HepG2 (cell line): ENCODE data around the gene PHOSPHO2. TPM values are rescaled to one million over a fixed set of nuclear protein-coding genes. Genes with fewer than 3 reads are reported as not detected.
A peak's percentile ranks its signal among the peaks of the same experiment; 100 is the strongest.

Experiments used
- AHR ChIP-seq: IDR thresholded peaks from 2 replicates; pipeline ENCODE4 v1.6.1; 2018; ENCODE audit warnings: missing genetic modification reagents, missing compliant biosample characterization
- CEBPB ChIP-seq: IDR thresholded peaks from 2 replicates; pipeline ENCODE4 v1.6.1; 2011; ENCODE audit warnings: low read depth, low read length, improper control_type of control experiment, borderline replicate concordance
- EED ChIP-seq: sonication (generic); formaldehyde crosslinking; IDR thresholded peaks from 2 replicates; pipeline ENCODE4 v1.5.0; 2020; ENCODE audit warnings: mild to moderate bottlenecking, missing genetic modification reagents
- KLF11 ChIP-seq: IDR thresholded peaks from 2 replicates; pipeline ENCODE4 v1.6.1; 2016; ENCODE audit warnings: missing compliant biosample characterization
- KLF15 ChIP-seq: sonication (generic); formaldehyde crosslinking; IDR thresholded peaks from 2 replicates; pipeline ENCODE4 v1.8.1; 2023; ENCODE audit warnings: borderline replicate concordance, mild to moderate bottlenecking, inconsistent platforms, missing genetic modification reagents, mixed read lengths
- MAFF ChIP-seq: IDR thresholded peaks from 2 replicates; pipeline ENCODE4 v1.6.1; 2011; ENCODE audit warnings: low read depth, low read length, improper control_type of control experiment
- MBNL3 ChIP-seq: fragments of 250-450 bp; sonication (Bioruptor Pico); conservative IDR thresholded peaks from 2 replicates; pipeline ENCODE4 v1.8.0; 2022; ENCODE audit warnings: mild to moderate bottlenecking, inconsistent platforms
- NR3C1 ChIP-seq: sonication (generic); formaldehyde crosslinking; IDR thresholded peaks from 2 replicates; pipeline ENCODE4 v1.4.0; 2020; ENCODE audit warnings: missing genetic modification reagents
- PHF8 ChIP-seq: sonication (generic); formaldehyde crosslinking; IDR thresholded peaks from 2 replicates; pipeline ENCODE4 v1.5.0; 2020; ENCODE audit warnings: missing genetic modification reagents
- POLR2A ChIP-seq, 2 experiments: IDR thresholded peaks; 2 replicates each; pipeline ENCODE4 v1.6.1; 2011; ENCODE audit warnings: low read depth in 2 of 2, low read length in 2 of 2, mild to moderate bottlenecking in 1 of 2, moderate library complexity in 1 of 2; ENCODE audit not compliant: insufficient read depth in 1 of 2
- PPARG ChIP-seq: conservative IDR thresholded peaks from 2 replicates; pipeline ENCODE4 v1.6.1; 2016; ENCODE audit warnings: missing biosample characterization, missing genetic modification reagents
- RXRB ChIP-seq: IDR thresholded peaks from 2 replicates; pipeline ENCODE4 v1.6.1; 2016; ENCODE audit warnings: borderline replicate concordance, missing genetic modification reagents, missing compliant biosample characterization
- ZBED4 ChIP-seq: sonication (generic); formaldehyde crosslinking; IDR thresholded peaks from 2 replicates; pipeline ENCODE4 v1.4.0; 2020; ENCODE audit warnings: missing genetic modification reagents, borderline replicate concordance
- ZFX ChIP-seq: sonication (generic); formaldehyde crosslinking; IDR thresholded peaks from 2 replicates; pipeline ENCODE4 v1.4.0; 2020; ENCODE audit warnings: mild to moderate bottlenecking, low read depth, missing genetic modification reagents, moderate library complexity
- ZNF556 ChIP-seq: sonication (generic); formaldehyde crosslinking; IDR thresholded peaks from 2 replicates; pipeline ENCODE4 v1.4.0; 2020; ENCODE audit warnings: mild to moderate bottlenecking, missing genetic modification reagents, borderline replicate concordance
- ZNF576 ChIP-seq: sonication (generic); formaldehyde crosslinking; IDR thresholded peaks from 2 replicates; pipeline ENCODE4 v1.4.0; 2020; ENCODE audit warnings: mild to moderate bottlenecking, missing genetic modification reagents
- ZNF788 ChIP-seq: sonication (generic); formaldehyde crosslinking; IDR thresholded peaks from 2 replicates; pipeline ENCODE4 v1.5.0; 2020; ENCODE audit warnings: mild to moderate bottlenecking, missing genetic modification reagents, borderline replicate concordance
- polyA plus RNA-seq, 8 experiments: library from polyadenylated mRNA; depleted of rRNA in 3 of 8; stranded (reverse) in 7 of 8; unstranded in 1 of 8; fragments of >200 nt; fragmentation: Illumina TruSeq in 4 of 8; extraction: Trizol in 4 of 8; gene quantifications; 2 replicates each; pipeline versions ENCODE4 v1.2.1 to v1.2.3, GENCODE V29; 2011 to 2016; ENCODE audit warnings: low read depth in 4 of 8, missing spikeins in 1 of 8, mixed read lengths in 1 of 8; ENCODE audit not compliant: insufficient read depth in 1 of 8
- total RNA-seq, 5 experiments: library from RNA; depleted of rRNA; stranded (reverse); fragments of >200 nt; fragmentation: Illumina TruSeq; extraction: Trizol; gene quantifications; 2 replicates each; pipeline ENCODE4 v1.2.3, GENCODE V29; 2016; ENCODE audit warnings: low read depth in 1 of 5
- TF ChIP-seq, protein P1 (sequence below): sonication (generic); formaldehyde crosslinking; IDR thresholded peaks from 2 replicates; pipeline ENCODE4 v1.4.0; 2020; ENCODE audit warnings: missing genetic modification reagents, mild to moderate bottlenecking, borderline replicate concordance
- TF ChIP-seq, protein P2 (sequence below): sonication (generic); formaldehyde crosslinking; IDR thresholded peaks from 2 replicates; pipeline ENCODE4 v1.4.0; 2020; ENCODE audit warnings: missing genetic modification reagents

Gene PHOSPHO2
- total and polyA plus RNA-seq, 2 of the 13 experiments (the other 11 are each of a cell fraction or from before 2014, with no cell fraction given) = 6.1 to 11.4 TPM

GRCh38 chr2:169716938-169717690 is 22.8 kb downstream of the PHOSPHO2 start (continued):
- TF ChIP-seq ZBED4 (CRISPR knock-in tag) (no peak), EED (CRISPR knock-in tag) (no peak), POLR2A (IDR thresholded peaks at IDR 0.05; ENCODE audit: insufficient read depth in 1 of 2, low read depth in 2 of 2, low read length in 2 of 2) (peak; percentile 44 to 80; a peak in 3 of 4 replicates), KLF11 (CRISPR knock-in tag) (peak; percentile 14; the same call in 1 of the 2 replicates), ZNF788 (CRISPR knock-in tag) (0 out of 2 replicates have a peak, but pooled peaks have one; percentile 3), RXRB (CRISPR knock-in tag) (peak; percentile 76; the same call in 1 of the 2 replicates), ZNF576 (CRISPR knock-in tag) (no peak), PHF8 (CRISPR knock-in tag) (no peak), AHR (CRISPR knock-in tag) (no peak), CEBPB (no peak), PPARG (CRISPR knock-in tag) (peak; percentile 36; the same call in 1 of the 2 replicates), MBNL3 (CRISPR knock-in tag) (no peak), ZNF556 (CRISPR knock-in tag) (no peak; the same call in 1 of the 2 replicates), NR3C1 (no peak), MAFF (no peak), KLF15 (CRISPR knock-in tag) (no peak), ZFX (CRISPR knock-in tag) (no peak; the same call in 1 of the 2 replicates)
- TF ChIP-seq, protein P1, sequence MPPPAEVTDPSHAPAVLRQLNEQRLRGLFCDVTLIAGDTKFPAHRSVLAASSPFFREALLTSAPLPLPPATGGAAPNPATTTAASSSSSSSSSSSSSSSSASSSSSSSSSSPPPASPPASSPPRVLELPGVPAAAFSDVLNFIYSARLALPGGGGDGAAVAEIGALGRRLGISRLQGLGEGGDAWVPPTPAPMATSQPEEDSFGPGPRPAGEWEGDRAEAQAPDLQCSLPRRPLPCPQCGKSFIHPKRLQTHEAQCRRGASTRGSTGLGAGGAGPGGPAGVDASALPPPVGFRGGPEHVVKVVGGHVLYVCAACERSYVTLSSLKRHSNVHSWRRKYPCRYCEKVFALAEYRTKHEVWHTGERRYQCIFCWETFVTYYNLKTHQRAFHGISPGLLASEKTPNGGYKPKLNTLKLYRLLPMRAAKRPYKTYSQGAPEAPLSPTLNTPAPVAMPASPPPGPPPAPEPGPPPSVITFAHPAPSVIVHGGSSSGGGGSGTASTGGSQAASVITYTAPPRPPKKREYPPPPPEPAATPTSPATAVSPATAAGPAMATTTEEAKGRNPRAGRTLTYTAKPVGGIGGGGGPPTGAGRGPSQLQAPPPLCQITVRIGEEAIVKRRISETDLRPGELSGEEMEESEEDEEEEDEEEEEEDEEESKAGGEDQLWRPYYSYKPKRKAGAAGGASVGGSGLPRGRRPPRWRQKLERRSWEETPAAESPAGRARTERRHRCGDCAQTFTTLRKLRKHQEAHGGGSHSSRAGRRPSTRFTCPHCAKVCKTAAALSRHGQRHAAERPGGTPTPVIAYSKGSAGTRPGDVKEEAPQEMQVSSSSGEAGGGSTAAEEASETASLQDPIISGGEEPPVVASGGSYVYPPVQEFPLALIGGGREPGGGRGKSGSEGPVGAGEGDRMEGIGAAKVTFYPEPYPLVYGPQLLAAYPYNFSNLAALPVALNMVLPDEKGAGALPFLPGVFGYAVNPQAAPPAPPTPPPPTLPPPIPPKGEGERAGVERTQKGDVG (CRISPR knock-in tag) = no peak
- TF ChIP-seq, protein P2, sequence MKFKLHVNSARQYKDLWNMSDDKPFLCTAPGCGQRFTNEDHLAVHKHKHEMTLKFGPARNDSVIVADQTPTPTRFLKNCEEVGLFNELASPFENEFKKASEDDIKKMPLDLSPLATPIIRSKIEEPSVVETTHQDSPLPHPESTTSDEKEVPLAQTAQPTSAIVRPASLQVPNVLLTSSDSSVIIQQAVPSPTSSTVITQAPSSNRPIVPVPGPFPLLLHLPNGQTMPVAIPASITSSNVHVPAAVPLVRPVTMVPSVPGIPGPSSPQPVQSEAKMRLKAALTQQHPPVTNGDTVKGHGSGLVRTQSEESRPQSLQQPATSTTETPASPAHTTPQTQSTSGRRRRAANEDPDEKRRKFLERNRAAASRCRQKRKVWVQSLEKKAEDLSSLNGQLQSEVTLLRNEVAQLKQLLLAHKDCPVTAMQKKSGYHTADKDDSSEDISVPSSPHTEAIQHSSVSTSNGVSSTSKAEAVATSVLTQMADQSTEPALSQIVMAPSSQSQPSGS (CRISPR knock-in tag) = peak; percentile 18; the same call in 1 of the 2 replicates
